Amniotic epithelial cell (primary cell): ENCODE measurements around the gene TAF11.
"Not testable (repeated sequence)": the region's sequence is repeated elsewhere in the genome, so short reads cannot be mapped to it uniquely, and the experiment has no call there.

Source experiments
- DNase-seq: peaks from one replicate; pipeline ENCODE4 v3.0.0-alpha.2; 2010; ENCODE audit warnings: low read depth

The TAF11 gene

DNA sequence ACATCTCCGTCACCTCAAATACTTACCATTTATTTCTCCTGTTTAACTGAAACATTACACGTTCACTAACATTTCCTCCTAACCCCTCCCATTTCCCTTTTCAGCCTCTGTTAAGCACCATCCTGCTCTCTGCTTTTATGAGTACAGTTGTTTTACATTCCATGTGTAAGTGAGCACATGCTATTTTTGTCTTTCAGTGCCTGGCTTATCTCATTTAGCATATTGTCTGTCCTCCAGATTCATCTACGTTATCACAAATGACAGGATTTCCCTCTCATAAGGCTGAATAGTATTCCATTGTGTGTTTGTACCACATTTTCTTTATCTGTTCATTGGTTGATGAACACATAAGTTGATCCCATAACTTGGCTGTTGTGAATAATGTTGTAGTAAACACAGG lies 22.7 kb downstream of the TAF11 start:
- DNase-seq, result peak; percentile 41

- DNase-seq, result no peak
Measured at GRCh38 chr6:34864007-34864406, 23.8 kb downstream of the TAF11 start.

GRCh38 chr6:34860776-34861175 lies 27.1 kb downstream of the TAF11 start:
- no peak for DNase-seq

DNA sequence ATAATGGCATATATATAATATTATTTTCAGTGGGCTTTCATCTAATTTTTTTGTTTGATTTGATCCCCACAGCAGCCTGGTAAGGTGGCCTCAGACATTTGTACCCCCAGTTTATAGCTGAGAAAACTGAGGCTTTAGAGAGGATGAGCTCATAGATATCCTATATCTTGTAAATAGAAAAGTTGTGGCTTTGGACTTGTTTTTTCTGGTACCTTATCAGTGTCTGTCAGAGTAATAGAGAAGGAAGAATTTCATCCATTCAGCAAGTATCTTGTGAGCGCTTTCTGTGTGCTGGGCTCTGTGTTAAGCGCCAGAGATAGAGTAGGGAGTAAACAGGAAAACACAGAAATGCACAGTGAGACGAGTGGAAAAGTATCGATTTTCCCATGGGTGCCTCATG lies 27.9 kb downstream of the TAF11 start:
- DNase-seq, result no peak

GRCh38 chr6:34858681-34859080 lies 29.2 kb downstream of the TAF11 start:
- DNase-seq, result no peak

- DNase-seq, result no peak
Measured at GRCh38 chr6:34855463-34855862, 32.4 kb downstream of the TAF11 start.

DNA sequence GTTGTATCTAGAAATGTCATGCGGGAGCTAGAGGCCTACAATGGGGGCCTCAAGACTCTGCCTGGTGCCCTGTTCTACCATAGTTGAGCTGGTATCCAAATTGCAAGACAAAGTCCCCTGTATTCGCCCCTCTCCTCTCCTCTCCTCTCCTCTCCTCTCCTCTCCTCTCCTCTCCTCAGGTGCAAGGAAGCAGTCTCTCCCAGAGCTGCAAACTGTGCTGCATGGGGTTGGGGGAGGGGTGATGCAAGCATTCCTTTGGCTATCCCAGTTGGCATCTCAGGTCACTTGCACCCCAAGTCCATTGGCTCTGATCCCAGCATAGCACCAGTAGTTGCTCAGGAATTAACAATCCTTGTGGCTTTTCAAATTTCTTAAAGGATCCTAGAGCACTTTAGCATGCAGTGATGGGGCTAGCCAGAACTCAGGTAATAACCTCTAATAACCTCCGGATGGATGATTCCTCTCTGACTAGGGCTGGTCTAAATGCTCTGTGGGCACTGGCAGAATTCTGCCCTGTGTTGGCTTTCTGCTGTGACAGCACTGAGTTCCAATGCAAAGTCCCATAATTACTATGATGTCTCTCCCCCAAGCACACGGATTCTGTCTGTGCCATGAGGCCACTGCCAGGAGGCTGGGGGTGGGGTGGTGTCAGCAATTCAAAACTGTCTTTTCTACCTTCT lies 35.3 kb downstream of the TAF11 start:
- no peak for DNase-seq

GRCh38 chr6:34851361-34851760 lies 36.5 kb downstream of the TAF11 start:
- no peak for DNase-seq

DNA sequence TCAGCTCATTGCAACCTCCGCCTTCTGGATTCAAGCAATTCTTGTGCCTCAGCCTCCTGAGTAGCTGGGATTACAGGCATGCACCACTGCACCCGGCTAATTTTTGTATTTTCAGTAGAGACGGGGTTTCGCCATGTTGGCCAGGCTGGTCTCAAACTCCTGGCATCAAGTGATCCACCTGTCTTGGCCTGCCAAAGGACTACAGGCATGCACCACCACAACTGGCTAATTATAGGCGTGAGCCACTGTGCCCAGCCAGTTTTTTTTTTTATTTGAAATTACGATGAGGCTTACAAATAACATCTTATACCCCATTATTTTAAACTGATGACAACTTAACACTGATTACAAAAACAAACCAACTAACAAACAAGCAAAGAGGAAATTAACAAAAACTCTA lies 38.8 kb downstream of the TAF11 start:
- DNase-seq, result not testable (repeated sequence)

GRCh38 chr6:34839666-34840352 lies 48.0 kb downstream of the TAF11 start:
- no peak for DNase-seq

GRCh38 chr6:34837528-34837927 lies 50.3 kb downstream of the TAF11 start:
- DNase-seq, result no peak

- no peak for DNase-seq
Measured at GRCh38 chr6:34836451-34836850, 51.4 kb downstream of the TAF11 start.

- no peak for DNase-seq
Measured at GRCh38 chr6:34836008-34836407, 51.8 kb downstream of the TAF11 start.

- DNase-seq, result peak; percentile 83
Measured at GRCh38 chr6:34834789-34835518, 52.9 kb downstream of the TAF11 start.

GRCh38 chr6:34832942-34833341 lies 54.9 kb downstream of the TAF11 start:
- DNase-seq, result no peak

DNA sequence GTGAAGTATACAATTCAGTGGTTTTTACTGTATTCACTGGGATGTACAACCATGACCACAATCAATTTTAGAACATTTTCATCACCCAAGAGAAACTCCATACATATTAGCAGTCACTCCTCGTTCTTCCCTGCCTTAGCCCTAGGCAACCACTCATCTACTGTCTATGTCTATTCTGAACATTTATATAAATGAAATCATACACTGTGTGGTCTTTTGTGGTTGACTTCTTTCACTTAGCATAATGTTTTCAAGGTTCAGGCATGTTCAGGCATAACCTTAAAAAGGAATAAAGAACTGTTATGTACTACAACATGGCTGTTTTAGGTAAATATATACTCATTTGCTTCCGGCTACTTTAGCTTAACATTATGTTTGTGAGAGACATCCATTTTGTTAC lies 58.7 kb downstream of the TAF11 start:
- DNase-seq, result no peak
